Measurements from ENCODE around the gene CTPS2.

Gene CTPS2

GRCh38 chrX:16711893-16712547, 449 bp downstream of the CTPS2 start:
- DNase-seq (ENCODE audit: low spot score) = no peak

GRCh38 chrX:16711219-16711811, 1.2 kb downstream of the CTPS2 start:
- DNase-seq (ENCODE audit: low spot score) = peak; percentile 23

- no peak for DNase-seq (ENCODE audit: low spot score)
Observed at GRCh38 chrX:16708016-16708415, 4.5 kb downstream of the CTPS2 start.

GRCh38 chrX:16705370-16705769, 7.1 kb downstream of the CTPS2 start:
- no peak for DNase-seq (ENCODE audit: low spot score)

GRCh38 chrX:16702700-16703599, 9.5 kb downstream of the CTPS2 start:
- DNase-seq (ENCODE audit: low spot score) = no peak

- no peak for DNase-seq (ENCODE audit: low spot score)
Observed at GRCh38 chrX:16700734-16701133, 11.7 kb downstream of the CTPS2 start.

- no peak for DNase-seq (ENCODE audit: low spot score)
Observed at GRCh38 chrX:16699389-16699788, 13.1 kb downstream of the CTPS2 start.

GRCh38 chrX:16696956-16697355, 15.5 kb downstream of the CTPS2 start:
- no peak for DNase-seq (ENCODE audit: low spot score)

- no peak for DNase-seq (ENCODE audit: low spot score)
Observed at GRCh38 chrX:16695079-16695676, 17.3 kb downstream of the CTPS2 start.

- no peak for DNase-seq (ENCODE audit: low spot score)
Observed at GRCh38 chrX:16687514-16687913, 25.0 kb downstream of the CTPS2 start.

GRCh38 chrX:16683007-16683664, 29.3 kb downstream of the CTPS2 start:
- no peak for DNase-seq (ENCODE audit: low spot score)

- no peak for DNase-seq (ENCODE audit: low spot score)
Observed at GRCh38 chrX:16678689-16679088, 33.8 kb downstream of the CTPS2 start.

- DNase-seq (ENCODE audit: low spot score) = peak; percentile 28
Observed at GRCh38 chrX:16671005-16671404, 41.5 kb downstream of the CTPS2 start.

- no peak for DNase-seq (ENCODE audit: low spot score)
Observed at GRCh38 chrX:16666541-16666940, 45.9 kb downstream of the CTPS2 start.

GRCh38 chrX:16665089-16665488, 47.4 kb downstream of the CTPS2 start:
- no peak for DNase-seq (ENCODE audit: low spot score)

- no peak for DNase-seq (ENCODE audit: low spot score)
Observed at GRCh38 chrX:16664626-16665025, 47.8 kb downstream of the CTPS2 start.

- DNase-seq (ENCODE audit: low spot score) = no peak
Observed at GRCh38 chrX:16664074-16664473, 48.4 kb downstream of the CTPS2 start.

- no peak for DNase-seq (ENCODE audit: low spot score)
Observed at GRCh38 chrX:16662402-16662801, 50.1 kb downstream of the CTPS2 start.

- no peak for DNase-seq (ENCODE audit: low spot score)
Observed at GRCh38 chrX:16661495-16661894, 51.0 kb downstream of the CTPS2 start.

- DNase-seq (ENCODE audit: low spot score) = no peak
Observed at GRCh38 chrX:16659321-16659720, 53.1 kb downstream of the CTPS2 start.

- no peak for DNase-seq (ENCODE audit: low spot score)
Observed at GRCh38 chrX:16658284-16658683, 54.2 kb downstream of the CTPS2 start.

- DNase-seq (ENCODE audit: low spot score) = no peak
Observed at GRCh38 chrX:16654093-16654492, 58.4 kb downstream of the CTPS2 start.

Measured in HuH-7.5 (cell line).